ENCODE measurements around the gene GHSR.

Gene GHSR, protein sequence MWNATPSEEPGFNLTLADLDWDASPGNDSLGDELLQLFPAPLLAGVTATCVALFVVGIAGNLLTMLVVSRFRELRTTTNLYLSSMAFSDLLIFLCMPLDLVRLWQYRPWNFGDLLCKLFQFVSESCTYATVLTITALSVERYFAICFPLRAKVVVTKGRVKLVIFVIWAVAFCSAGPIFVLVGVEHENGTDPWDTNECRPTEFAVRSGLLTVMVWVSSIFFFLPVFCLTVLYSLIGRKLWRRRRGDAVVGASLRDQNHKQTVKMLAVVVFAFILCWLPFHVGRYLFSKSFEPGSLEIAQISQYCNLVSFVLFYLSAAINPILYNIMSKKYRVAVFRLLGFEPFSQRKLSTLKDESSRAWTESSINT

GRCh38 chr3:172447611-172448579 lies at the start of gene GHSR:
GHSR (minus strand) TSS chr3:172448456; CDS start chr3:172448413, 43 bp downstream.
- no peak for DNase-seq

GRCh38 chr3:172490198-172490669 lies 42.0 kb upstream of the GHSR start:
- peak; percentile 39 for DNase-seq

DNA sequence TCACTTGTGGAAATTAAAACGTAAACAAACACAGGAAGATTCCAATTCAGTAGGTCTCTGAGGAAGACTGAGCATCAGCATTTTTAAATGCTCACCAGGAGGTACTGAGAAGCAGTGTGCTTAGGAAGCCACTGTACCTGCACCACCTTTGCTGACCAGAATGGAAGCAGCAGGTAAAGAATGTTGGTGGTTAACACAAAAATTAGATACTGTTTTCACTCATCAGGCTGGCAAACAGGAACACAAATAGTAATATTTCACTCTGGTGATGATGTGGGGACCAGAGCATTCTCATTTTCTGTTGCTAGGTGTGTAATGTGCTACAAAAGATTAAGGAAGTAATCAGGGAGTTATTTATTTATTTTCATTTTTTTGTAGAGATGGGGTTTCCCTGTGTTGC lies 29.9 kb upstream of the GHSR start:
- DNase-seq, result no peak

DNA sequence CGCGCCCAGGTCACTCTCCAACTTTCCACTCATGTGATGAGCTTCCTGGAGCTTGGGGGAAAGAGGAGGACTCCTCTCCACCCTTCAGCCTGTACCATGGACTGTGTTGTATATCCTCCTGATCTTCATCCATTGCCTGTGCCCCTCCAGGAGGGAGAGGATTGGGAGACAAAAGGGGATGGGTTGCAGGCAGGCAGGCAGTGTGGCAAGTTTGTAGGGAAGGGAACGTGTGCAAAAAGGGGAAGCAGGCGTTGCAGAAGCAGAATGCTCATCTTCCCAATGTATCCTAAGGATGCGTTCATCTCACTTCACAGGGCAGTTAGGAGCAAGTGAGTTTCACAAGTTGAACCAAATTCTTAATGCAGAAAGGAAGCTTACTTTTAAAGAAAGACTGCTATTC lies 28.1 kb upstream of the GHSR start:
- no peak for DNase-seq

DNA sequence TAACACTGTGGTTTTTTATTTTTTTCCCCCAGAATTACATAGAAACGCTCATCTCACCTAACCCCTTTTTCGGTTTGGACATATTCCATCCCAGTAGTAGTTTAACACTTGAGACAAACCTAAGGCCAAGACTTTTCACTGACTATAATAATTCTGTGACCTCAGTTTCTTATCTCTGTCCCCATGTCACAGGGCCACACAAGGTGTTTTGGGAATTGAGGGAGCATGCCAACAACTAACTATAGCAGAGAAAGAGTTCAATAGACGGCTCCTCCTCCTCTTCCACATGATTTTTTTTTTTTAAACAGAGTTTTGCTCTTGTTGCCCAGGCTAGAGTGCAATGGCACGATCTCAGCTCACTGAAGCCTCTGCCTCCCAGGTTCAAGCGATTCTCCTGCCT lies 27.4 kb upstream of the GHSR start:
- DNase-seq, result no peak

GRCh38 chr3:172471903-172472302 lies 23.6 kb upstream of the GHSR start:
- DNase-seq, result no peak

DNA sequence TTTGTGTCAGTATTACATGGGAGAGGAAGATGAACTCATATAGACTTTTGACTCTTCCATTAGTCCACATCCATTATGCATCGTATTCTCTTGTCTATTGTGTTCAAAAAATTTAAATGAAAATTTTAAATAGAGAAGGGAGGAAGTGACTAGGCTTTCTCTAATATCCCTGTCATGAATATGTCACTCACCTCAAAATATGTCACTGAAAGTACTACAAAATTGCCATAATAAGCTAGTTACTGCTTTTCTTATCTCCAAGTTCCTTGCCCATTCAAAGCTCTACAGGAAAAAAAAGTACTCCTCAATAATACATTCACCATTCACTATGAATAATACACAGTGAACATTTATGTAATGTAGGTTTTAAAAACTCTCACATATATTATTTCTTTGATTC lies 22.3 kb upstream of the GHSR start:
- no peak for DNase-seq

DNA sequence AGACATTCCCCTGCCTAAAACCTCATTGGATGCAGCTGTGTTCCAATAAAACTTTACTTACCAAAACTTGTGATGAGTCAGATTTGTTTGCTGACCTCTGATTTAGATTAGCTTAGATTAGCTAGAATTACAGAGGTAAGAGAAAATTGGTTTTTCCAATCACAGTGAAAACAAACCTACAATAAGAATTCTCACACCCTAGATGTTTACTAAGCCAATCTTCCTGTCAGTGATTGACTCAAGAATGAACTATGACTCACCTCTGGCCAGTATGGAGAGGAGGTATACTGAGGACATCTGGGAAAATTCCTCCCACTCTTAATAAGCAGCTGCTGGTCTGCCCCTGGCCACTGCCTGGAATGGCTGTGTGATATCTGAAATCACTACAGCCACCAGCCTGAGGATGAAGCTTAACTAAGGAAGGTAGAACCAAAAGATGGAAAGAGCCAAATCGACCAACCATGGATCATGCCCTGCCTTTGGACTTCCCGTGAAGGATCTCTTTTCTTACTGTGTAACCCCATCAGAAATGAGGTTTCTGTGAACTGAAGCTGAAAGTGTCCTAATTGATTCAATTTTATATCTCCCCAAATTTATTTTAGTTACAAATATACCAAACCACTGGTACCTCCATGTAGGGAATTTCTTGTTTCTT lies 19.0 kb upstream of the GHSR start:
- DNase-seq, result no peak

DNA sequence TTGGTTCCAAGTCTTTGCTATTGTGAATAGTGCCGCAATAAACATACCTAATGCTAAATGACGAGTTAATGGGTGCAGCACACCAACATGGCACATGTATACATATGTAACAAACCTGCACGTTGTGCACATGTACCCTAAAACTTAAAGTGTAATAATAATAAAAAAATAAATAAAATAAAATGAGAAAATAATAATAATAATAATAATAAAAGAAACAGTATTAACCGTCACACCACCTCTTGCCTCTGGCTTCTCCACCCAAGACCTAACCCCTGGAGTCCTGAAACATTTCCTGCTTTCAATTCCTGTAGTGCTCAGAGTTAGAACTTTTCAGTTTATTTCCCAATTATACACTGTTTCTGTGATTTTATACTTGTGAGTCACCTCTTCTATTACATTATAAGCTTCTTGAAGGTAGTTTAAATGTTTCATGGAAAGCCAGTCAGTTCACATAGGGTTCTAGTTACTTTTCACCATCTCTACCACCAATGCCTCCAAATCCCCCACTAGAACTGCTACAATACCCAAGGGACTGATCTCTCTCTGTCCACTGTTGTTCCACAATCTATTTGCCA lies 18.4 kb upstream of the GHSR start:
- no peak for DNase-seq

DNA sequence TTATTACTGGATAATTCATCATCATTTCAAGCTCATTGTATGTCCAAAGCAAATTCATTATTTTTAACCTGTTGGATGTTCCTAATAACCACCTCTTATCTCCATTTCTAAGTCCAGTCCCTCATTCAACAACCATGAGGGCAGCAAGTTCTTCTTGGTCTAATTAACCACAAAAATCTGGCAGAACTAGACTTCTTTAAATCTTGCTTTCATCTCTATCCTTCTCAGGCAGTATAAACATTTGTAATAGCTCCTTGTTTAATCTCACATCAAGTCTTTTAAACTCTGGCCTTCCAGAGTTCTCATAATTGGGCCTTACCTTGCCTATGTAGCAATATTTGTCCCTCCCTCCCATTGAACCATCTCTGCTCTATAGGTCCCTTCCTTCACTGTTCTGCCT lies 17.0 kb upstream of the GHSR start:
- no peak for DNase-seq

- DNase-seq, result no peak
Measured at GRCh38 chr3:172464306-172464705, 16.1 kb upstream of the GHSR start.

- peak; percentile 0 for DNase-seq
Measured at GRCh38 chr3:172461530-172462138, 13.4 kb upstream of the GHSR start.

DNA sequence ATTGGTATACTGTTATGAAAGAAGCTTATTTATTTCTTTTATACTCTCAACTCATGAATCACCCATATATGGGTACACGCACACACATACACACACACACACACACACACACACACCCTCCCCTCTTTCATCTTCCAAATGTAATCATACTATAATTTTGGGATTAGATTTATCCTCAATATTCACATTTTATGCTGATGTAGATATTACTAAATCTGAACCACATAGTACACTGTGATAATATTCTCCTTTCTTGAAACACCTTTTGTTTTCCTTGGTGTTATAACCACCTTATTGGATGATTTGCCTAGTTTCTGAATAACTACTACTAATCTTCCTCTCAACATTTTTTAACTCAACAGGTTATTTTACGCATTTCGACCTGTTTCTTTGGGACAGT lies 8.1 kb upstream of the GHSR start:
- no peak for DNase-seq

DNA sequence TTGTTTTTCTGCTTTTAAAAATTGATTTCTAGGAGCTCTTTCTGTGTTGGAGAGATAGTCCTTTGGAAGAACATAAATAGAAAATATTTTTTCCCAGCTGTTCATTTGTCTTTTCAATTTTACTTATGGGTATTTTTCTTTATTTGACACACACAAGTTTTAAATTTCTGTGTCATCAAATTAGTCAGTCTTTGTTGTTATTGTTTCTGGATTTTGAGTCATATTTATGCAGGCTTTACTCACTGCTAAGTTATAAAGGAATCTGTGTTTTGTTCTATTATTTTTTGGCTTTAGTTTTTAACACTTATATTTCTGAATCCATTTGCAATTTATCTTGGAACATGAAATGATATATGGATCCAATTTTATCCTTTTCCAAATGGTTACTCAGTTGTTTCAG lies 5.9 kb upstream of the GHSR start:
- no peak for DNase-seq

- no peak for DNase-seq
Measured at GRCh38 chr3:172449466-172450149, 1.4 kb upstream of the GHSR start.

DNA sequence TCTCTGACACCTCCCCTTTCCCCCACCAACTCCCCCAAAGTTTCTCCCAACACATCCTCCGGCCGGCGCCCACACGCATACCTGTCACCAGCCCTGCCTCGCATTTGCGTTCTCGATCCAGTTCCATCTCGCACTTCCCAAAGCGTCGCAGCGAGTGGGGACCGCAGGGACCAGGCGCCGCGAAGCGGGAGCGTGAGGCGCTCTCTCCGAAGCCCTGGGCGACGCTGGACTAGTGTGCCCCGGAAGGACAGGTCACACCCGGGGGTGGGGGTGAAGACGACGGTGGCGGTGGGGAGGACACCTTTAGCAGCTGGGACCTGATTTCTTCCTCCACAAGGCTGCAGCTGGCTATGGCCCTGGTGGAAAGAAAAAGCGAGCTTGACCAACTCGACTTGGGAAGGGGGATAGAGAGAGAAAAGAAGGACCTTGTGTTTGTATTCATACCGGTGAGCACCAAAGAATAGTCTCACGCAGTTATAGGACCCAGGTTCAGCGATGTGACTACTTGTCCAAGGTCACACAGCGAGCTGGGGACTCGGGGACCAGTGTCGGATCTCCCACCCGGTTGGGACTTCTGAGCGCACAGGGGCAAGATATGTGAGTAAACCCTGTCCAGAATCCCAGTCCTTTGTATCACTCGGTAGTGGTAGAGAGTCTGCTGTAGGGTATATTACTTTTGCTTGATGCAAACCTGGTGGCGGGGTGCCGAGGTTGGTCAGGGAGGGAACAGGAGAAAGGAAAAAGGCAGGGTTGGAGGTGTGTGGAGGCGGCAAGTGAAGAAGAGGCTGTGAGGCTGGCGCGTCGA lies 607 bp upstream of the GHSR start:
- no peak for DNase-seq

DNA sequence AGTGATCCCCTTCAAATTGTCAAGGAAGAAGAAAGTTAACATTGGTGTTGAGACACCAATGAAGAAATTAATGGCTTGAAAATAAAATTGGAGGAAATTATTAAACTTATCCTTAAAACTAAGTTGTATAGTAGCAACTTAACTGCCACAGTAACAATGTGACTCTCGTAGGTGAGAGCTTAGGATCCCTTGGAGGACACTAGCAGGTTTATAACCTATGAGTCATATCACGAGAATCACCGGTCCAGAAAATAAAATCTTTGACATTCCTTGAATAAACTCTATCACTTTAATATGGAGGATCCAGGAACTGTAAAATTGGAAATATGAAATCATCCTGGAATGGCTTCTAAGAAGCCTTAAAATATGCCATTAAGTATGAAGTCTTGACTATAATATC lies 2.1 kb downstream of the GHSR start:
- no peak for DNase-seq

- no peak for DNase-seq
Measured at GRCh38 chr3:172444821-172445220, 3.4 kb downstream of the GHSR start.

DNA sequence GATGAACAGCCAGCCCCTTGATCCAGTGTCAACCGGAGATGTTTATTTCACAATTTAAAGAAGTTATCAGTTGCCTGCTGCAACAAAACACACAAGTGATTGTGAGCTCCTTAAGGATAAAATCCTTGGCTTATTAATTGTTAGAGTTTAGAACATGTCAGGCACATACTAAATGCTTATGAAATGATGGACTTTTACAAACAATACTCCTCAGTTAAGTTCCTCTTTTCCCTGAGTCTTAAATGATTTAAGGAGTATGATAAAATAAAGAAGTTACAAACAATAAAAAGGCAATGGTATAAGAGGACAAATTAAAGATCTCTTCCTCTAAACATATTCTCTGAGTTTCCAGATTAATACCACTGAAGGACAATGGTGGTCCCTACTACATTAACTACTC lies 5.7 kb downstream of the GHSR start:
- DNase-seq, result no peak

GRCh38 chr3:172441581-172441980 lies 6.7 kb downstream of the GHSR start:
- DNase-seq, result no peak

- DNase-seq, result no peak
Measured at GRCh38 chr3:172438186-172438585, 10.1 kb downstream of the GHSR start.

All from NCI-H345 (cell line).